B cell (primary cell): ENCODE results near the gene CNRIP1.

Source experiments
- CTCF ChIP-seq: fragments of 200-600 bp; IDR thresholded peaks from one replicate; pipeline ENCODE4 v1.8.0; 2022; ENCODE audit warnings: antibody characterized with exemption, mild to moderate bottlenecking
- EZH2 ChIP-seq: IDR thresholded peaks from 2 replicates; pipeline ENCODE4 v1.6.1; 2012; ENCODE audit warnings: borderline replicate concordance, low read depth, mild to moderate bottlenecking, moderate library complexity, low read length; ENCODE audit not compliant: insufficient read depth, poor library complexity, severe bottlenecking

GRCh38 chr2:68248806-68249205 lies 70.9 kb downstream of the CNRIP1 start:
- TF ChIP-seq CTCF: no peak
- TF ChIP-seq EZH2: no peak
